NCI-H510A (cell line): ENCODE results near the gene EPHB4.
"Not testable (repeated sequence)": the region's sequence is repeated elsewhere in the genome, so short reads cannot be mapped to it uniquely, and the experiment has no call there.

Experiments
- DNase-seq: peaks from one replicate; lab custom pipeline; 2025; lab: John Stamatoyannopoulos, UW

EPHB4 gene

GRCh38 chr7:100819586-100819985 lies 7.7 kb downstream of the EPHB4 start:
- no peak for DNase-seq

DNA sequence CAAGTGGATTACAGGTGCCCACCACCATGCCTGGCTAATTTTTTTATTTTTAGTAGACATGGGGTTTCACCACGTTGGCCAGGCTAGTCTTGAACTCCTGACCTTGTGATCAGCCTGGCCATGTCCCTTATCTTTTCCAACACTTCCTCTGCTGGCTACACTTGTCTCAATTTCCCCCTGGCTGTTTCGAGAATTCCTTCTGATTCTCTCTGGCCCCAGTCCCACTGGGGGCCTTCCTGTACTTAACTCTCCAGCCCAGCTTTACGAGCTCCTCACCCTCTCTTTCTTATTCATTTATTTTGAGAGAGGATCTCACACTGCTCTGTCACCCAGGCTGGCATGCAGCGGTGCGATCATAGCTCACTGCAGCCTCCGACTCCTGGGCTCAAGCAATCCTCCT lies 8.5 kb downstream of the EPHB4 start:
- DNase-seq: no peak

DNA sequence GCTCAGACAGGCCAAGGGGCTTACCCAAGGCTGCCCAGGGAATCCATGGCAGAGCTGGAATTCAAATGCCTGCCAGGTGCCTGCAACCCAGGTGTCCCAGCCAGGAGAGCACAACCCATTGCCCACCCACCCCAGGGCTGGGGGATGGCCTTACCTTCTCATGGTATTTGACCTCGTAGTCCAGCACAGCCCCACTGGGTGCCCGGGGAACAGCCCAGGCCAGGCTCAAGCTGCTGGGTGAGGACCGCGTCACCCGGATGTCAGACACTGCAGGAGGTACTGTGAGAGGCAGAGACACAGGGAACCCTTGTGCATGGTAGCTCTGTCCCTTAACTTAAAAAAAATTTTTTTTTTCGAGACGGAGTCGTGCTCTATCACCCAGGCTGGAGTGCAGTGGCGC lies 9.0 kb downstream of the EPHB4 start:
- no peak for DNase-seq

DNA sequence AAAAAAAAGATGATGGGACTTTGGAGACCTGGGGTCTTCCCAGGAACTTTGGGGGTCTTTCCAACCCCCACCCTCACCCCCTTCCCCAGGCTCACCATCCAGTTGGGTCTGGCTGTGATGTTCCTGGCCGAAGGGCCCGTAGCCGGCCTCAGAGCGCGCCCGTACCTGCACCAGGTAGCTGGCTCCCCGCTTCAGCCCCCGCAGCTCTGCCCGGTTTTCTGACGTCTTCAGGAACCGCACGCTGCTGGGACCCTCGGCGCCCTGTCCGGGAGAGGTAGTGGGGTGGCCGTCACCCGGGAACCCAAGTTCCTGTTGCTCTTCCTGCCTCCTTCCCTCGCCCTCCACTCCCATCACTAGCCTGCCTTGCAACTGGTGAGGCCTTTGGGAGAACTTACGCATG lies 10.2 kb downstream of the EPHB4 start:
- no peak for DNase-seq

GRCh38 chr7:100816515-100816914 lies 10.8 kb downstream of the EPHB4 start:
- not testable (repeated sequence) for DNase-seq

- DNase-seq: no peak
Measured at GRCh38 chr7:100812729-100813128, 14.6 kb downstream of the EPHB4 start.

DNA sequence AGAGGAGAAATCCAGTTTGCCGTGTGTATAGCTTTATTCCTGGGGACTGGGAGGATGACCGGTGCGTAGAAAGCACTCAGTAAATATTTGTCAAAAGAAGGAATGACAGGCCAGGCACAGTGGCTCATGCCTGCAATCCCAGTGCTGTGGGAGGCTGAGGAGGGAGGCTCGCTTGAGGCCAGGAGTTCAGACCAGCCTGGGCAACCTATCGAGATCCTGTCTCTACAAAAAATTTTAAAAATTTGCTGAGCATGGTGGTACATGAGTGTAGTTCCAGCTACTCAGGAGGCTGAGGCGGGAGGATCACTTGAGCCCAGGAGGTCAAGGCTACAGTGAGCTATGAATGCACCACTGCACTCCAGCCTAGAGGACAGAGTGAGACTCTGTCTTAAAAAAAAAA lies 15.8 kb downstream of the EPHB4 start:
- DNase-seq: no peak

DNA sequence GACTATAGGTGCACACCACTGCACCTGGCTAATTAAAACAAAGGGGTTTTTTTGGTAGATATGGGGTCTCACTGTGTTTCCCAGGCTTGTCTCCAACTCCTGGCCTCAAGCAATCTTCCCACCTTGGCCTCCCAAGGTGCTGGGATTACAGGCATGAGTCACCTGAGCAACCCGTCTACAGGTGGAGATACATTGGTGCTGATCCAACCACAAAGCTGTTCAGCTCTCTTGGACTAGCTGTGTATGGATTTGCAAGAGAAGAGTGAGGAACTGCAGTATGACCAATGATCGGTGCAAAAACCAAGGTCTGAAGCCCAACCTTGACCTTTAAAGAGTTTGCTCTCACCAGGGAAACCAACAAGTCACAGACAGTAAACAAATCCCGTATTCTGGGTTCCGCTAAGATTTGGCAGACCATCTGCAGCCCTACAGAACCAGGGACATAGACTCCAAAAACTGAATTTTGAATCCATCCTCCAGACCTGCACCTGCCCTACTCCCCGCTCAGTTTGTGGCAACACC lies 18.9 kb downstream of the EPHB4 start:
- DNase-seq: no peak

GRCh38 chr7:100806883-100807282 lies 20.4 kb downstream of the EPHB4 start:
- DNase-seq: not testable (repeated sequence)

GRCh38 chr7:100806276-100806675 lies 21.0 kb downstream of the EPHB4 start:
- DNase-seq: no peak

DNA sequence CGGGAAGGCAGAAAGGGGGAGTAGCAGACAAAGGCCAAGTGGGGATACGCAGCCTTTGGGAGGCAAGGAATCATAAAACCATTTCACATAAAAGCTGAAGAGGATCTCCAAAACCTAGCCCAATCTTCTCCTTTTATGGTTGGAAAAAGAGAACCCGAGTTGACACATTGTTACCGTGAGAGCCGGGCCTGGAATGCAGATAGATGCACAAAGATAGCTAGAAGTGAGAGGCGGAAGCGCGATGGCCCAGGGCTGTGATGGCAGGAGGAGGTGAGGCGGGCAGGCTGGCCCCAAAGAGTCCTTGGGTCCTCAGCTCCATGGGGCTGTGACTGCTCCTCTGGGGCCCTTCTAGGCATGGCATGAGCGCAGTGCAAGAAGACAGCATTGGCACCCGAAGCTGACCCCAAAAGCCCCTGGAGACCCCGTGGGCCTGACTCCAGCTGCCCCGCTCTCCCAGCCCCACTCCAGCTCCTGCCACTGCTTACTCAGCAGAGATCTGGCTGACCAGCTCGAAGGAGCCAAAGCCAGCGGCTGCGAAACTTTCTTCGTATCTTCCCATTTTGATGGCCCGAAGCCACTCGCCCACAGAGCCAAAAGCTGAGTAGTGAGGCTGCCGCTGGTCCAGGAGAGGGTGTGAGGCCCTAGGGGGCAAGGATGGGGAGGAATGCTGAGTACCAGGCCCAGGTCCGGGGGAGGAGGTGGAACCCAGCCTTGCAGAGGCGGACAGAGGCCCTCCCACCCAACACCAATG lies 22.5 kb downstream of the EPHB4 start:
- DNase-seq: no peak

DNA sequence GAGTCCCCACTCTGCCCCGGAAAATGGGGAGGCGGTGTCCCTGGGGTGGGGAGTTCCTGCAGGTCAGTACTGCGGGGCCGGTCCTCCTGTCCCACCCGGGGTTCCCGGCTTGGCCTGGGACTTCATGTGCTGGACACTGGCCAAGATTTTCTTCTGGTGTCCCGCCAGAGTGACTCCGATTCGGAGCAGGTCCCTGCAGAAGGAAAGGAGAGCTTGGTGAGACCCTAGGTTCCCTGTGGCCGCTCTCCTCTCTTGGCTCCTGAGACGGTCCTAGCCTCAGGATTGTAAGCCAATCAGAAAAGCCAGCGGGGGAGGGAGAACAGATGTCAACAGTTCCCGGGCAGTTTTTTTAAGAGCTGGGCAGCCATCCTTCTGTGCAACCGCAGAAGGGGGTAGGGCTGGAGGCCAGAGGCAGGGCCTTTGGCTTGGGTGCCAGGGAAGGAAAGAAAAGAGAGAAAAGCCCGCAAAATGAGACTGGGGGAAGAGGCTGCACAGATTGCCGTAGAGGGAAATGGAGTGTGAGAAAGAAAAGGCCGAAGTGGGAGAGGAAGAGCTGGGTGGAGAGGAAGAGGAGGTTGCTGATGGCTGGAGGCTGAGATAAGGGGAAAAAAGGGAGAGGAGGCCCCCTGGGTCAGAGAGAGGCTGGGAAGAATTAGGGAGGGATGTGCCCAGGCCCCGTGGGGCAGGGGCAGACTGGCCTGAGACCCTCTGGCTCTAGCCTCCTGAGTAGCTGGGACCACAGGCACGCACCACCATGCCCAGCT lies 23.7 kb downstream of the EPHB4 start:
- DNase-seq: peak; percentile 56

GRCh38 chr7:100802951-100803350 lies 24.4 kb downstream of the EPHB4 start:
- DNase-seq: no peak

DNA sequence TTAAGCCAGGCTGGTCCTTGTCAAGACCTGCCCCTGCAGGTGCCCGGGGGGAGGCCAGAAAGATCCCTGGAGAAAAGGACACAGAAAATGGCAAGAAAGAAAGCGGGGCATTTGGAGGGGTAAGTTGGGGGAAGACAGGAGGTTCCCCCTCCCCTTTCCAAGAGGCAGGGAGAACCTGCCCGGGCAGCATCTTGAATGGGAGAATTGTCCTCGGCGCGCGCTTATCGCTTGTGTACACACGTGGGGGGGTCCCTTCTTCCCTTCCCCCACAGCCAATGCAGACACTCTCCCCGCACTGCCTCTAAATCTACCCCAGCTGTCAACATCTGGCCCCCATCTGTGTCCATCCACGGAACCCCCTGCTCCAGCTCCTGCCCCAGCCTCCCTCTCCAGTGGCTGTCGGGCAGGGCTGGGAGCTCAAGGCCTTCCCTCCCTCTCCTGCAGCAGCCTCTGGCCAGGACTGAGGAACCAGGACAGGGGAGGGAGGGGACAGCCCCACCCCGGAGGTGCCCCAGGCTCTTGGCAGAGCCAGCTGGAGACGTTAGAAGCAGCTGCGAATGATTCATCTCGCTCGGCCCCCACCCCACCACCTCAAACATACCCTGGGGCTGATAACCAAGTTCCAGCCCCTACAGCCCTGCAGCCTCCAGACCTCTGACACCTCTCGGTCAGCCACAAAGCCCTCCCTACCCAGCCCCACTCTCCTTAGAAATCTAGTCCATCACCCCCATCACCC lies 25.3 kb downstream of the EPHB4 start:
- no peak for DNase-seq

DNA sequence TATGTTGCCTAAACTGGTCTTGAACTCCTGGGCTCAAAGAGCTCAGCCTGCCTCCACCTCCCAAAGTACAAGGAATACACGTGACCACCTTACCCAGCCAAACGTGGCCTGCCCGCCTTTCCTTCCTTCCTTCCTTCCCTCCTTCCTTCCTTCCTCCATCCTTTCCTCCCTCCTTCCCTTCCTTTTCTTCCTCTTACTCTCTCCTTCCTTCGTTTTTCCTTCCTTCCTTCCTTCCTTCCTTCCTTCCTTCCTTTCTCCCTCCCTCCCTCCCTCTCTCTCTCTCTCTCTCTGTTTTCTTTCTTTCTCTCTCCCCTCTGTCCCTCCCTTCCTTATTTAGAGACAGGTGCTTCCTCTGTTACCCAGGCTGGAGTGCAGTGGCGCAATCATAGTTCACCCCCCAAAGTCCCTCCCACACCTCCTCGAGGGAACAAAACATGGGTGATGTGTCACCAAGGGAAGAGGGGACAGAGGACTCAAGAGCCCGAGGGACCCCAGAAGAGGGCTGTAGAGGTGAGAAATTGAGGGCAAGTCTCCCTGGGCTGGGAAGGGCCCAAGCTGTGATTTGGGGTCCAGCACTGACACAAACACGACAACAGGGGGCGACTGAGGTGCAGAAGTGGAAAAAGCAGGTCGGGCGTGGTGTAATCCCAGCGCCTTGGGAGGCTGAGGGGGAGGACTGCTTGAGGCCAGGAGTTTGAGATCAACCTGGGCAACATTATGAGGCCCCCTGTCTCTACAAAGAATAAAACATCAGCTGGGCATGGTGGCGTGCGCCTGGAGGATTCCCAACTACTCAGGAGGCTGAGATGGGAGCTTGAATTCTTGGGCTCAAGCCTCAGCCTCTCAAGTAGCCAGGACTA lies 28.1 kb downstream of the EPHB4 start:
- no peak for DNase-seq

GRCh38 chr7:100794741-100795140 lies 32.6 kb downstream of the EPHB4 start:
- DNase-seq: no peak

DNA sequence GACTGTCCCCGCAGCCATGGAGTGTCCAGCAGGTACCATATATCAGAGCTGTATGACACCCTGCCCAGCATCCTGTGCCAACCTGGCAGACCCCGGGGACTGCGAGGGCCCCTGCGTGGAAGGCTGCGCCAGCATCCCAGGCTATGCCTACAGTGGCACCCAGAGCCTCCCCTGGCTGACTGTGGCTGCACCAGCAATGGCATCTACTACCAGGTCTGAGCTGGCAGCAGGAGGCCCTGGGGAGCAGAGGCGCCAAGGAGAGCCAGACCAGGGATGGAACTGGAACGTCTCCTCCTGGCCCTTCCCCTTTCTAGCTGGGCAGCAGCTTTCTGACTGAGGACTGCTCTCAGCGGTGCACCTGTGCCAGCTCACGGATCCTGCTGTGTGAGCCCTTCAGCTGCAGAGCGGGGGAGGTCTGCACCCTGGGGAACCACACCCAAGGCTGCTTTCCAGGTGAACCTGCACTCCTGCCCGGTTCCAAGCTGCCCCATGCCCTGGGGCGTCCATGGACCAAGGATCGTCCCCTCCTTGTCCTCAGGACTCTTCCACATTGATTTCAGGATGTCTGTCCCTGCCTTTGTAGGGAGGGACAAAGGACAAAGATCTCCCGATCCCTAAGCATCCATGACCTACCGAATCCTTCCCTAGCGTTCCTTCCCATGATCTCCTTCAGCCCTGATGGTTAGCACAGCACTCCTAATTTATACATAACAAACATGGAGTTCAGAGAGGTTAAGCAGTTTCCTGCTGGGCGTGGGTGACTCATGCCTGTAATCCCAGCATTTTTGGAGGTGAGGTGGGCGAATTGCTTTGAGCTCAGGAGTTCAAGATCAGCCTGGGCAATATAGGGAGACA lies 33.3 kb downstream of the EPHB4 start:
- no peak for DNase-seq

DNA sequence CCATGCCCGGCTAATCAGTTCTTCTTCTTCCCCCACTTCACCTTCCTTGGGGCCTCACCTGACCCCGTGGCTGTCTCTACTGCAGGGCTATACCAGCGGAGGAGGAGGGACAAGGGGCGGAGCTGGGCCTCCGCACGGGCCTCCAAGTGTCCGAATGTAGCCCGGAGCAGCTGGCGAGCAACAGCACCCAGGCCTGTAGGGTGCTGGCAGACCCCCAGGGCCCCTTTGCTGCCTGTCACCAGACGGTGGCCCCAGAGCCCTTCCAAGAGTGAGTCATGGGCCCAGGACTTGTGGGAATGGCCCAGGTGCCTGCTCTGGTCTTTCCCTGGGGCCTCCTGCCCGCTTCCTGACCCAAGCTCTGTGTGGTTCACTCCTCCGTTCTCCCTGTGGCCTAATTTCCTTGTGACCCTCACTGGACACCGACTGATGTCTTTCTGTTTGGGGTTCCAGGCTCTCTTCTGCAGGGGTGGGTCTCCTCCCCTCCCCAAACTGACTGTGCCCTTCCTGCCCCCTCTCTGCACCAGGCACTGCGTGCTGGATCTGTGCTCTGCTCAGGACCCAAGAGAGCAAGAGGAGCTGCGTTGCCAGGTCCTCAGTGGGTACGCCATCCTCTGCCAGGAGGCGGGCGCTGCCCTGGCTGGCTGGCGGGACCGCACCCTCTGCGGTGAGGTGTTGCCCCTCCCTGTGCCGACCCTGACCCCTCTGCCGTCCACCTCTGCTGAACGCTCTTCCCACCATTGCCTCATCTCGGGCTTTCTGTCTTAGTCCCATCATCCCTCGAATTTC lies 35.2 kb downstream of the EPHB4 start:
- DNase-seq: no peak

GRCh38 chr7:100789055-100789454 lies 38.3 kb downstream of the EPHB4 start:
- DNase-seq: no peak

GRCh38 chr7:100786323-100786722 lies 41.0 kb downstream of the EPHB4 start:
- no peak for DNase-seq
